K562 (cell line): ENCODE results near the gene CD300A. TPM values are rescaled to one million over a fixed set of nuclear protein-coding genes. Genes with fewer than 3 reads are reported as not detected.

Experiments
- BRD9 ChIP-seq: fragments of 450-650 bp; IDR thresholded peaks from 2 replicates; pipeline ENCODE4 v1.6.1; 2018; ENCODE audit warnings: low read depth; ENCODE audit not compliant: partially characterized antibody
- CBFA2T2 ChIP-seq: fragments of 450-650 bp; conservative IDR thresholded peaks from 2 replicates; pipeline ENCODE4 v1.6.1; 2017; ENCODE audit warnings: mild to moderate bottlenecking
- E2F3 ChIP-seq: fragments of 250-450 bp; sonication (Bioruptor Pico); IDR thresholded peaks from 2 replicates; pipeline ENCODE4 v1.4.0; 2020; ENCODE audit warnings: mild to moderate bottlenecking
- ILK ChIP-seq: fragments of 450-650 bp; IDR thresholded peaks from 2 replicates; pipeline ENCODE4 v1.6.1; 2016; ENCODE audit warnings: missing genetic modification characterization, low read depth, mild to moderate bottlenecking, missing compliant biosample characterization, moderate library complexity, borderline replicate concordance
- MED1 ChIP-seq: sonication (generic); formaldehyde crosslinking; IDR thresholded peaks from 2 replicates; pipeline ENCODE4 v1.8.1; 2023; ENCODE audit warnings: missing genetic modification reagents, borderline replicate concordance
- MTA3 ChIP-seq: fragments of 450-650 bp; formaldehyde crosslinking; IDR thresholded peaks from 2 replicates; pipeline ENCODE4 v1.6.1; 2017; ENCODE audit warnings: mild to moderate bottlenecking, borderline replicate concordance
- PYGO2 ChIP-seq: fragments of 450-650 bp; IDR thresholded peaks from 2 replicates; pipeline ENCODE4 v1.6.1; 2016; ENCODE audit warnings: mild to moderate bottlenecking, missing genetic modification characterization, moderate library complexity, missing compliant biosample characterization
- SIX5 ChIP-seq, 2 experiments: IDR thresholded peaks; 2 replicates each; pipeline ENCODE4 v1.6.1; 2011; ENCODE audit warnings: low read length in 2 of 2, borderline replicate concordance in 1 of 2, low read depth in 1 of 2, mild to moderate bottlenecking in 1 of 2, moderate library complexity in 1 of 2; ENCODE audit not compliant: insufficient read depth in 1 of 2
- SMC3 ChIP-seq: conservative IDR thresholded peaks from 2 replicates; pipeline ENCODE4 v1.6.1; 2011; ENCODE audit warnings: low read depth, low read length, improper control_type of control experiment; ENCODE audit not compliant: insufficient read depth
- SRSF9 ChIP-seq: fragments of 200-400 bp; formaldehyde crosslinking; IDR thresholded peaks from 2 replicates; pipeline ENCODE4 v1.6.1; 2017; ENCODE audit warnings: low read depth, low read length, borderline replicate concordance
- STAG1 ChIP-seq: sonication (generic); formaldehyde crosslinking; IDR thresholded peaks from 2 replicates; pipeline ENCODE4 v1.5.0; 2020; ENCODE audit warnings: missing genetic modification reagents, borderline replicate concordance
- UBTF ChIP-seq, 2 experiments: IDR thresholded peaks; 2 replicates each; pipeline ENCODE4 v1.6.1; 2012; ENCODE audit warnings: improper control_type of control experiment in 2 of 2, low read depth in 2 of 2, low read length in 2 of 2, borderline replicate concordance in 1 of 2
- ZNF124 ChIP-seq: sonication (generic); formaldehyde crosslinking; IDR thresholded peaks from 2 replicates; pipeline ENCODE4 v1.8.1; 2022; ENCODE audit warnings: missing genetic modification reagents
- ZNF184 ChIP-seq: sonication (generic); formaldehyde crosslinking; IDR thresholded peaks from 2 replicates; pipeline ENCODE4 v1.5.0; 2020; ENCODE audit warnings: missing genetic modification reagents
- polyA plus RNA-seq, 8 experiments: library from polyadenylated mRNA; depleted of rRNA in 4 of 8; stranded (reverse) in 5 of 8; unstranded in 3 of 8; fragments of >200 nt; fragmentation: Nextera tagmentation in 2 of 8; fragmentation: Illumina TruSeq in 1 of 8; extraction: Ambion mirVana in 2 of 8; extraction: Trizol in 1 of 8; gene quantifications; 2 replicates each; pipeline versions ENCODE4 v1.2.1 to v1.2.3, GENCODE V29; 2011 to 2014; ENCODE audit warnings: inconsistent platforms in 1 of 8, missing spikeins in 1 of 8
- total RNA-seq, 7 experiments: library from RNA; depleted of rRNA in 6 of 7; stranded (reverse); fragments of >200 nt in 6 of 7; fragmentation: Illumina TruSeq in 2 of 7; extraction: Trizol in 2 of 7; gene quantifications; 2 replicates each; pipeline versions ENCODE4 v1.2.1 to v1.2.3, GENCODE V29; 2011 to 2021; ENCODE audit warnings: low replicate concordance in 1 of 7
- TF ChIP-seq, protein P1 (sequence below): fragments of 250-450 bp; sonication (Bioruptor Pico); IDR thresholded peaks from 2 replicates; pipeline ENCODE4 v1.8.0; 2022; ENCODE audit warnings: inconsistent platforms, mild to moderate bottlenecking, moderate library complexity, borderline replicate concordance

Gene CD300A
- total and polyA plus RNA-seq, 9 of the 15 experiments (the other 6 are each of a cell fraction or from before 2014, with no cell fraction given): 0.21 to 1.7 (median 0.41) TPM; not detected in 1

GRCh38 chr17:74457146-74457819, 9.2 kb upstream of the CD300A start (continued):
- TF ChIP-seq PYGO2: 0 out of 2 replicates have a peak, but pooled peaks have one; percentile 6
- TF ChIP-seq ZNF184 (CRISPR knock-in tag): no peak
- TF ChIP-seq MTA3: 0 out of 2 replicates have a peak, but pooled peaks have one; percentile 57
- peak; percentile 99 for TF ChIP-seq SMC3
- no peak for TF ChIP-seq UBTF (IDR thresholded peaks at IDR 0.05; ENCODE audit: borderline replicate concordance in 1 of 2, low read depth in 2 of 2, low read length in 2 of 2)
- TF ChIP-seq ILK (tag): no peak
- no peak for TF ChIP-seq CBFA2T2
- no peak for TF ChIP-seq E2F3 (CRISPR knock-in tag)
- no peak for TF ChIP-seq ZNF124
- no peak for TF ChIP-seq MED1
- no peak for TF ChIP-seq SRSF9
- TF ChIP-seq BRD9: no peak
- TF ChIP-seq SIX5 (IDR thresholded peaks at IDR 0.05; ENCODE audit: borderline replicate concordance in 1 of 2, insufficient read depth in 1 of 2, low read depth in 1 of 2, low read length in 2 of 2): no peak
- TF ChIP-seq STAG1: peak; percentile 88; the same call in 1 of the 2 replicates
- TF ChIP-seq, protein P1, sequence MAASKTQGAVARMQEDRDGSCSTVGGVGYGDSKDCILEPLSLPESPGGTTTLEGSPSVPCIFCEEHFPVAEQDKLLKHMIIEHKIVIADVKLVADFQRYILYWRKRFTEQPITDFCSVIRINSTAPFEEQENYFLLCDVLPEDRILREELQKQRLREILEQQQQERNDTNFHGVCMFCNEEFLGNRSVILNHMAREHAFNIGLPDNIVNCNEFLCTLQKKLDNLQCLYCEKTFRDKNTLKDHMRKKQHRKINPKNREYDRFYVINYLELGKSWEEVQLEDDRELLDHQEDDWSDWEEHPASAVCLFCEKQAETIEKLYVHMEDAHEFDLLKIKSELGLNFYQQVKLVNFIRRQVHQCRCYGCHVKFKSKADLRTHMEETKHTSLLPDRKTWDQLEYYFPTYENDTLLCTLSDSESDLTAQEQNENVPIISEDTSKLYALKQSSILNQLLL: no peak
